ENCODE measurements around the gene BIRC7. TPM values are rescaled to one million over a fixed set of nuclear protein-coding genes. Genes with fewer than 3 reads are reported as not detected.

The BIRC7 gene
- total RNA-seq, 1 donor from 2014 or later = not detected

- intact Hi-C loops (cut with micrococcal nuclease) = no loop called here
Measured at GRCh38 chr20:63262836-63263235, 27.1 kb downstream of the BIRC7 start.

- intact Hi-C loops (cut with micrococcal nuclease) = no loop called here
Measured at GRCh38 chr20:63264000-63264399, 28.3 kb downstream of the BIRC7 start.

GRCh38 chr20:63264519-63264918 is 28.8 kb downstream of the BIRC7 start:
- intact Hi-C loops (cut with micrococcal nuclease) = no loop called here

DNA sequence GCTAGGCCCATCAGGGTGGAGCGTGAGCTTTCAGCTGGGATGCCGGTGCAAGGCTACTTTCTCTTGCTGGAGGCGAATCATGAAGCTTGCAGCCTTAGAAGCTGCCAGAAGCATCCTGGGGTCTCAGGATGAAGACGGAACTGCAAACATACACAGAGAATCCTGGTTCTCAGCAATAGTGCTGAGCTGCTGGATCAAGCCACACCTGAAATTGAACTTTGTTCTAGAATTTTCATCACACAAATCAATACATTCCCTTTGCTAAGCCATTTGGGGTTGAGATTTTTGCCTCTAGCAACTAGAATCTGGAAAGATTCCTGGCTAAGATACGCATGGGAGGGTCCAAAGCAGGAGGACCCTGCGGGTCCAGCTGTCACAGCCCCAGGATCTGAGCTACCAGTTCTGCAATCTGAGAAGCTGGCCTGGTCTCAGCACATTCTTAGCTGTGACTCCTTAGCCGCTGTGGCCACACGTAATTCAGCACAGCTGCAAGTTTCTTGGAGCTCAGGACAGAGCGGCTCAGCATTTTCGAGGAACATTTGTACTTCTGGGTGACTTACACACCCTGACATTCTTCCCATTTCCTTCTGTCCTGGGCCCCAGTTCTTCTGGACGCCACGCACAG is 30.3 kb downstream of the BIRC7 start:
- intact Hi-C loops (cut with micrococcal nuclease) = no loop called here

- intact Hi-C loops (cut with micrococcal nuclease) = no loop called here
Measured at GRCh38 chr20:63267691-63268090, 32.0 kb downstream of the BIRC7 start.

DNA sequence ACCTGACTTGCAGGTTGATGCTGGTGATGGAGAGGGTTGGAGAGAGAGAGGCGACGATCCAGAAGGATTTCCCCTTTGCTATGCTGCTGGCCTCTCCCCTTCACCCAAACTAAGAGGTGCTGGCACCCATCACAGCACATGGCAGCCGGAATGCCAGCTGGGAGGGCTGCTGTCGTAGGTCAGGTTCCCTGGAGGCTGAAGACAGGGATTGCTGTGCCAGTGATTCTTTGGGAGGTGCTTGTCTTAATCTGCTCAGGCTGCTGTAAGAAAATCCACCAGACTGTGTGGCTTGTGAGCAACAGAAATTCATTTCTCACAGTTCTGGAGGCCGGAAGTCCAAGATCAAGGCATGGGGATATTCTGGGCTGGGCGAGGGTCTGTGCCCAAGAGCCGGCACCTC is 32.6 kb downstream of the BIRC7 start:
- intact Hi-C loops (cut with micrococcal nuclease) = no loop called here

DNA sequence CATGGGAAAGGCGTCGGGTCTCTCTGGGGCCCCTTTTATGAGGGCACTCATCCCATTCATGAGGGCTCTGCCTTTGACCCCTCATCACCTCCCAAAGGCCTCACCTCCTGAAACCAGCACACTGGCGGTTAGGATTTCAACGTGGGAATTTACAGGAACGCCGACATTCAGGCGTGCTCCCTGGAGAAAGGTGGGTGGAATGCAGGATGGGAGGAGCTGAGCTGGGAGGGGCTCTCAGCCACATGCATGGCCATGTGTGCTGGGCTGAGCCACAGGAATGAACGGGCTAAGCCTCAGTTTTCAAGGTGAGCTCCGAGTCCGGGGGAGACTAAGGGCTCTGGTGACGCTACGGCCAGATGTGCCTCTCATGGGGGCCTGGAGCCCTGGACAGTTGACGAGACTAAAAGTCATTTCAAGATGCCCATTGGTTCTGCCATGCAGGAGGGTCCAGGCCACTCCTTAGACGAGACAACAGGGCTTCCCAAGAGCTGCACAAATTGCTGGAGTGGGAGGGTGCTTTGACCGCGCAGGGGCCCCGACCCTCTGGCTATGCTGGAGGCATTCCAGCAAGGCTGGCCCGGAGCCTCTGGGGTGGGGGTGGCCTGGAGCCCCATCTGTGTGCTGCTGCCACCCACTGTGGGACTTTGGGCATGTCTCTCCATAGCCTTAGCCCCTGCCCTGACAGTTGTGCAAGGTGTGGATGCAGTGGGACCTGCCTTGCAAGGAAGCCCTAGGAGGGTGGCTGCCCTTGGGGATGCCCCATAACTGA is 33.1 kb downstream of the BIRC7 start:
- intact Hi-C loops (cut with micrococcal nuclease) = no loop called here

- intact Hi-C loops (cut with micrococcal nuclease) = no loop called here
Measured at GRCh38 chr20:63269724-63270123, 34.0 kb downstream of the BIRC7 start.

- intact Hi-C loops (cut with micrococcal nuclease) = no loop called here
Measured at GRCh38 chr20:63270606-63271325, 35.1 kb downstream of the BIRC7 start.

GRCh38 chr20:63272105-63273058 is 36.7 kb downstream of the BIRC7 start, which contains the start of gene ARFGAP1:
TSS of gene ARFGAP1 (plus strand) at chr20:63272813. CDS start at chr20:63275581, 2,768 bp downstream.
- intact Hi-C loops (cut with micrococcal nuclease) = loop anchor here (1.0 kb wide), 1 partner anchor 56 kb away; the partner anchor contains the start of gene YTHDF1

DNA sequence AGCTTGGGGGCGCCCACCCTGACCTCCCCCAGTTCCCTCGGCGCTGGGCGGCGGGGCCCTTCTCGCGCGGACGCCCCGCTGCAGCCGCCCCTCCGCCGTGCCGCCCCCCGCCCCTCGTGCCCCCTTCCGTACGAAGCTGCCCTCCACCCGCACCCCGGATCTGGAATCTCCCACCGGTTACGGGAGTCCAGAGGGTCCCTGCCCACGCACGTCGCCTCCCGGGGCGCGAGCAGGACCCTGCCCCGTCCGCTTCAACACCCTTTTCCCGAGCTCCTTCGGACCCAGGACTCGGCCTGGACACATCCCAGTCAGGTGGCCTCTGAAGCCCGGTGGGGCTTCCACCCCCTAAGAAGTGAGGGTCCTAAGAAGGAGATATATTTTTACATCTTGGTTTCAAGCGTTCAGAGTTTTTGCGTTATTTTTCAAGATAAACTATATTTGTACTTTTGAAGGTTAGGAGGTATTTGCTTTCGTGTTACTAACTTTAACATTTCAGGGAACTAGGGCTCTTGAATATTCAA is 37.4 kb downstream of the BIRC7 start:
- intact Hi-C loops (cut with micrococcal nuclease) = no loop called here

- intact Hi-C loops (cut with micrococcal nuclease) = no loop called here
Measured at GRCh38 chr20:63273635-63274380, 38.1 kb downstream of the BIRC7 start.

- intact Hi-C loops (cut with micrococcal nuclease) = no loop called here
Measured at GRCh38 chr20:63274381-63275228, 38.9 kb downstream of the BIRC7 start.

- intact Hi-C loops (cut with micrococcal nuclease) = no loop called here
Measured at GRCh38 chr20:63275825-63276224, 40.1 kb downstream of the BIRC7 start.

DNA sequence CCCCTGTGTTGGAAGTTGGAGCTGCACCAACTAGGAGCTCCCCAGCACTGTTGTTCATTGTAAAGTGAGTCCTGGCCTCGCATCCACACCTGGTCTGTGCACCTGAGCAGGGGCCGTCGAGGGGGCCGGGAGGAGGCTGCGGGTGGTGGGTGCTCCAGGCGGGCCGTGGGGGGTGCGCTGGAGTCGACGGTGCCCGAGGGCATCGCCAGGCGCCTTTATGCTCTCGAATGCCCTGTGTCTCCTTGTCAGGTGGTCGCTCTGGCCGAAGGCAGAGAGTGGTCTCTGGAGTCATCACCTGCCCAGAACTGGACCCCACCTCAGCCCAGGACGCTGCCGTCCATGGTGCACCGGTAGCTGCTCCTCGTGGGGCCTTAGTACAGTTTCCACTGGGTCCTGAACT is 41.3 kb downstream of the BIRC7 start:
- intact Hi-C loops (cut with micrococcal nuclease) = no loop called here

- intact Hi-C loops (cut with micrococcal nuclease) = no loop called here
Measured at GRCh38 chr20:63277466-63278272, 42.0 kb downstream of the BIRC7 start.

DNA sequence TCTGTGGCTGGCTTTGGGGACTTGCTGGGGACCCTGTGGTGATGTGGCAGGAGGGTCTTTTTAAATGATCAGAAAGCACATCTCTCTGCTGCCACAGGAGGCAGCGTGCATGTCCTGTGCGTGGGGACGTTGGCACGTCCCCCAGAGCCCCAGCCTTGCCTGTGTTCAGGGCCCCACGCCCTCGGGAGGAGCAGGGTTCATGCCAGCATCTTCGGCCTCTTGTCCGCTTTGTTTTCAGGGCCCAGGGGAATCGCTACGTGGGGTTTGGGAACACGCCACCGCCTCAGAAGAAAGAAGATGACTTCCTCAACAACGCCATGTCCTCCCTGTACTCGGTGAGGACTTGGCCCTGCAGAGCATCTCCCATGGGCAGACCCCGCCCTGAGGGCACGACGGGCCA is 43.0 kb downstream of the BIRC7 start:
- intact Hi-C loops (cut with micrococcal nuclease) = no loop called here

- intact Hi-C loops (cut with micrococcal nuclease) = no loop called here
Measured at GRCh38 chr20:63279931-63280330, 44.2 kb downstream of the BIRC7 start.

Data from T-helper 2 cell treated with Interferon-gamma antibody and Interleukin-4, amounts not matched to agents 100 ng/mL and 5 ng/mL, for 36 hours (primary cell).